CD4-positive, alpha-beta T cell treated with Interleukin-2 at 100 ng/mL for 4 hours (primary cell): ENCODE results near the gene DEFB128.
A peak's percentile ranks its signal among the peaks of the same experiment; 100 is the strongest.
"Not testable (repeated sequence)": the region's sequence is repeated elsewhere in the genome, so short reads cannot be mapped to it uniquely, and the experiment has no call there.

Source experiments
- DNase-seq: peaks from one replicate; pipeline ENCODE4 v3.0.0-alpha.2; 2020; ENCODE audit warnings: low spot score

Gene DEFB128

GRCh38 chr20:189611-190010 lies at the start of gene DEFB128:
Gene DEFB128, minus strand, starts transcription at chr20:189711. Its CDS starts 88 bp downstream, at chr20:189623.
- DNase-seq = no peak

- no peak for DNase-seq
Measured at GRCh38 chr20:237929-238328, 48.4 kb upstream of the DEFB128 start.

GRCh38 chr20:237489-237888 lies 48.0 kb upstream of the DEFB128 start:
- DNase-seq = no peak

GRCh38 chr20:235891-236290 lies 46.4 kb upstream of the DEFB128 start:
- DNase-seq = no peak

- no peak for DNase-seq
Measured at GRCh38 chr20:227439-228105, 38.1 kb upstream of the DEFB128 start.

- DNase-seq = no peak
Measured at GRCh38 chr20:226958-227357, 37.4 kb upstream of the DEFB128 start, which contains the start of gene DEFB129. Gene DEFB129, plus strand, starts transcription at chr20:227258. Its CDS starts 31 bp downstream, at chr20:227289.

- DNase-seq = not testable (repeated sequence)
Measured at GRCh38 chr20:225879-226278, 36.4 kb upstream of the DEFB128 start.

- no peak for DNase-seq
Measured at GRCh38 chr20:221258-221830, 31.8 kb upstream of the DEFB128 start.

- DNase-seq = no peak
Measured at GRCh38 chr20:219290-220115, 30.0 kb upstream of the DEFB128 start.

- no peak for DNase-seq
Measured at GRCh38 chr20:217266-217665, 27.8 kb upstream of the DEFB128 start.

- DNase-seq = no peak
Measured at GRCh38 chr20:215796-216195, 26.3 kb upstream of the DEFB128 start.

- DNase-seq = no peak
Measured at GRCh38 chr20:214383-214782, 24.9 kb upstream of the DEFB128 start.

GRCh38 chr20:210809-211502 lies 21.4 kb upstream of the DEFB128 start:
- no peak for DNase-seq

- peak; percentile 54 for DNase-seq
Measured at GRCh38 chr20:208942-209566, 19.5 kb upstream of the DEFB128 start.

GRCh38 chr20:203630-204029 lies 14.1 kb upstream of the DEFB128 start:
- DNase-seq = not testable (repeated sequence)

GRCh38 chr20:199996-200395 lies 10.5 kb upstream of the DEFB128 start:
- no peak for DNase-seq

- no peak for DNase-seq
Measured at GRCh38 chr20:198225-198624, 8.7 kb upstream of the DEFB128 start.

GRCh38 chr20:187733-188132 lies 1.8 kb downstream of the DEFB128 start:
- no peak for DNase-seq

- DNase-seq = no peak
Measured at GRCh38 chr20:184288-184687, 5.2 kb downstream of the DEFB128 start.

- no peak for DNase-seq
Measured at GRCh38 chr20:168876-169275, 20.6 kb downstream of the DEFB128 start.

GRCh38 chr20:164618-165017 lies 24.9 kb downstream of the DEFB128 start:
- DNase-seq = no peak

GRCh38 chr20:157154-157553 lies 32.4 kb downstream of the DEFB128 start, which contains the start of gene DEFB127:
Gene DEFB127, plus strand, starts transcription at chr20:157454. Its CDS starts 91 bp downstream, at chr20:157545.
- DNase-seq = no peak
